GM21737 (cell line): ENCODE data around the gene OGN.
"Not testable (repeated sequence)": the region's sequence is repeated elsewhere in the genome, so short reads cannot be mapped to it uniquely, and the experiment has no call there.

Experiments
- ATAC-seq: cut with Tn5 transposase; IDR thresholded peaks from one replicate; pipeline ENCODE4 v1.9.1; 2021; ENCODE audit warnings: mild to moderate bottlenecking, moderate library complexity; ENCODE audit not compliant: unreplicated experiment

Gene OGN, protein sequence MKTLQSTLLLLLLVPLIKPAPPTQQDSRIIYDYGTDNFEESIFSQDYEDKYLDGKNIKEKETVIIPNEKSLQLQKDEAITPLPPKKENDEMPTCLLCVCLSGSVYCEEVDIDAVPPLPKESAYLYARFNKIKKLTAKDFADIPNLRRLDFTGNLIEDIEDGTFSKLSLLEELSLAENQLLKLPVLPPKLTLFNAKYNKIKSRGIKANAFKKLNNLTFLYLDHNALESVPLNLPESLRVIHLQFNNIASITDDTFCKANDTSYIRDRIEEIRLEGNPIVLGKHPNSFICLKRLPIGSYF

DNA sequence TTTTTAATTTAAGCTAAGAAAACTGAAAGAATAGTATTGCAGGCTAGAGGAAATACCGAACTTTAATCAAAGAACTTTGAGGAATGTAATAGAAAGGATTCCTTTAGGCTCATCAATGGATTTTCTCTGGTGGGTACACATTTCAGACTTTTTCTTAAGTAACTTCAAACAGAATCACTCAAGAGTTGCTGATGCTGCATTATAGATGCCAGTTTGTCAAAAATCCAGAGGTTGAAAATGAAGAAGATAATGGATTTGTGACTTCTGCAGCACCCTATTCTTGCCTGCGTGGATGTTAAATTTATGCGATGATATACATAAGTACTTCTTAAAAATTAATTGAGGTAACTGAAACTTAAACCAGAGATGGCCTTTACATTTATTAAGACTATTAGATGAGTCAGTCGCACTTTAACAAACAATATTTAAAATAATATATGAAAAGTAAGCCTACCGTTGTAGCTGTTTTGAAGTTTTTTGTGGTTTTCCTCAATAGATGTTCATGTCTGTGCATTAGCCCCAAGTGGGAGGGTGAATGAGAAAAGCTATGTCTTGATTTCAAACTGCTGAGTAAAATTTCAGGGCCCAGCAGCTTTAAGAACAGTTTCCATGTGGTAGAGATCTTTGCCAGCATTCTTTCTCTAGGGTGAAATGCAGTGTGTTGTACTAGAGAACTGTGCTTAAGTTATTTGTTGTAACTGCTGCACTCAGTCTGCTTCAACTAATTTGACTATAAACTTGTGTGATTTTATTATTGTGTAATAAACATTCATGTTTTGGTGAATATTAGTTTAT lies at the start of gene OGN:
Gene OGN, minus strand, starts transcription at position 537 of the 795 bp plus-strand sequence. CDS start 1,171 bp downstream, outside the sequence.
- no peak for ATAC-seq

DNA sequence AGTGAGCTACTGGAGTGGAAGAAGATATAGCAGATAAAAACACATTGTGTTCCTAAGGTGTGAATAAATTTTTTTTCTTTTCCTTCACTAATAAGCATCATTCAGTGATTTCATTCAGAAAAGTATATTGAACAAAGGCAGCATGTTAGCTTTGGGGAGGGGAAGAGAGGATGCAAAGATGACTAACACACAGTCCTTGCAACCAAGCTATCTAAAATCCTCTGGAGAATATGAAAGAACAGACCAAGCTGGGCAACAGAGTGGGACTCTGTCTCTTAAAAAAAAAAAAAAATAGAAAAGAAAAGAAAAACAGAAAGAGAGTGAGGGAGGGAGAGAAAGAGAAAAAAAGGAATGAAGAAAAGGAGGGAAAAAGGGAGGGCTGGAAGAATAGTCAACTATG lies 42.2 kb upstream of the OGN start:
- no peak for ATAC-seq

DNA sequence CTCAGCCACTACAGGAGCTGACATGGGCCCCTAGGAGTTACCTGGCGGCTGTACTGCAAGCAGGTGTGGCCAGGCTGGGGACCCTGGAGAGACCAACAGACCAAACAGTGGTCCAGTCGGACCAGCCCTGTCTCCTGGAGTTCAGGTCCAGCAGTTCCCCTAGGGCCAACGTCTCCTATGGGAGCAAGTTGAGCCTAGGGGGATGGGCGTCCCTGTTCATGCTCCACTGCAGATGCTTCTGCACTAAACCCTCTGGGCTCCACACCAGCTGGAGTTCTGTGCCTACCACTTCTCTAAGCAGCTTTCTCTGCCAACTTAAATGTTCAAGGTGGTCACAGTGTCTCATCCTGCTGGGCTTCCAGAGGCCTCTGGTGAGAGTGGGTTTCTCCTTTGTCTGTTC lies 40.5 kb upstream of the OGN start:
- no peak for ATAC-seq

DNA sequence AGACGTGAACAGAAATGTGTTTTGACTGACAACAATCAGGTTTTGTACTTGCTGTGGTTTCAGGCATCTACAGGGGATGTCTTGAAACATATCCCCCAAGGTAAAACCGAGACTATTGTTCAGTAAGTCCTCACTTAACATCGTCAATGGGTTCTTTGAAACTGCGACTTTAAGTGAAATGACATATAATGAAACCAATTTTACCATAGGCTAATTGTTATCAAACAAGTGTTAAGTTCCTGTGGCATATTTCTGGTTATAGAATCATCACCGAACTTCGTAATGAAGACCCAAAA lies 36.3 kb upstream of the OGN start:
- ATAC-seq = no peak

DNA sequence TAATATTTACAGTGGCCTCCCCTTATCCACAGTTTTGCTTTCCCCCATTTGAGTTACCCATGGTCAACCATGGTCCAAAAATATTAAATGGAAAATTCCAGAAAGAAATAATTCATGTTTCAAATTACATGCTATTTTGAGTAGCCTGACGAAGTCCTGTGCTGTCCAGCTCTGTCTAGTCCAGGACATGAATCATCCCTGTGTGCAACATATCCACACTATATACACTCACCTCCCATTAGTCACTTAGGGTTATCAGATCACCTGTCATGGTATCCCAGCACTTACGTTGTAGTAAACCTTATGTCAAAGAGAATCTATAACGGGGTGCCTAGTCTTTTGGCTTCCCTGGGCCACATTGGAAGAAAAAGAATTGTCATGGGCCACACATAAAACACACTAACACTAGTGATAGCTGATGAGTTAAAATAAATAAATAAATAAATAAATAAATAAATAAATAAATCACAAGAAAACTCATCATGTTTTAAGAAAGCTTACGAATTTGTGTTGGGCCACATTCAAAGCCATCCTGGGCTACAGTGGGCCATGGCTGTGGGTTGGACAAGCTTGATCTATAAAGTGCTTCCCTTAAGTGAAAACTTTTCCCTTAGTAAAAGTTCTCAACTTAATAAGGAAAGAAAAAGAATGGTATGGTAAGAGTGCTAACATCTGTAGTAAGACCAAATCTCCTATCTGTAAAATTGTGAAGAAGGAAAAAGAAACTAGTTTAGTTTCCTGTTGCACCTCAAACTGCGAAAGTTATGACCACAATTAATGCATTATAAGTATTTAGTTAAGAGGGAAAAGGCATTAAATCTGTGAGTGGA lies 35.8 kb upstream of the OGN start:
- ATAC-seq = no peak

DNA sequence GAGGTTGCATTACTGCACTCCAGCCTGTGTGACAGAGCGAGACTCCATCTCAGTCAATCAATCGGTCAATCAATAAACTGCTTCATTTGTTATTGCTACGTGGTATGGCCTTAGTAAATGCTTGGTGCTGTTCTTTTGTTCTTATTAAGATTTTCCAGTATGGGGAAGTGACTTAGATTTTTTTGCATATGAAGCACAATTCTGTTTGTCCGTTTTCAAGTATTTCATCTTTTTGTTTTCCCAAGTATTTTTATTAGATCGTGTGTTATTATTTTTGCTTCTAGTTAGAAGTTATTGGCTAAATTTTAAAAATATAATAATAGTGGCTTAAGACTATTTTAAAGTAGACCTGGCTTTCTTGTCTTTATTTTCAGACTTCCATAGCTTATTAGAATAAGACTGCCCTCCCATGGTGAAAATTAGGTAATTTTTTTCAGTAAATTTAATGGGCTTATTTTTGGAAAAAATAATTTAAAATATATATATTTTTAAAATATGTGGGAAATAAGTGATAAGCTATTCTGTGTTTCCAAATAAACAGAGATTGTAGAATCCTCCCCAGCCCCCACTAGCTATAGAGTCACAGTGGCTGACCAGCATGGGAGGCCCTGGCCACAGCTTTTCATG lies 34.6 kb upstream of the OGN start:
- no peak for ATAC-seq

DNA sequence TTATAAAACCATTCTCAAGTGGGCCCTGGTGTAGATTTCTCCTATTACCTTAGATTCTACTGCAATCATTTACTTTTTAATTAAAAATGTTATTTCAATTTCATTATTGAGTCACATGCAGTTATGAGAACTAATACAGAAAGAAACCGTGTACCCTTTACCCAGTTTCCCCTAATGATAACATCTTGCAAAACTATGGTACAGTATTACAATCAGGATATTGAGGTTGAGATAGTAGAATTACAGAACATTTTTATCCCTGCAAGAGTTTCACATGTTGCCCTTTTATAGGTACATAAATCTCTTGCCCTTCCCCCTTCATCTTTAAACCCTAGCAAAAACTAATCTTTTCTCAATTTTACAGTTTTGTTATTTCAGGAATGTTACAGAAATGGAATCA lies 30.9 kb upstream of the OGN start:
- no peak for ATAC-seq

DNA sequence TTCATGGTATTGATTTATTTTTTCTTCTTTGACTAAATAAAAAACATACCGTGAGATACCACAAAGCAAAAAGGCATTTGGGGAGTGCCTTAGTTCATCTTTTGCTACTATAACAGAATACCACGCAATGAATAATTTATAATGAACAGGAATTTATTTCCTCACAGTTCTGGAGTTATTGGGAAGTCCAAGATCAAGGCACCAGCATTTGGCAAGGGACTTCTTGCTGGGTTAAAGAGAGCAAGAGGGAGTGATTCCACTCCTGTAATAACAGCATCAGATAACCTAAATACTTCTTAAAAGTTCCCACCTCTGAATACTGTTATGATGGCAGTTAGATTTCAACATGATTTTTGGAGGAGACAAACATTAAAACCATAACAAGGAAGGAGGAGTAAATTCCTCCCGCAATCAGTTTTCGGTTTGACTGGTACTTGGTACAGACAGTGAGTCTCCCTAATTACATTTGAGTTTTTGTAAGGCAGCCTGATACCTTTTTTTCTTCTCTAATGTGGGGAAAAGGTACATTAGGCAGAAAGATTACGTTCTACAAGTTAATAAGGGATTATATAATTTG lies 28.7 kb upstream of the OGN start:
- no peak for ATAC-seq

DNA sequence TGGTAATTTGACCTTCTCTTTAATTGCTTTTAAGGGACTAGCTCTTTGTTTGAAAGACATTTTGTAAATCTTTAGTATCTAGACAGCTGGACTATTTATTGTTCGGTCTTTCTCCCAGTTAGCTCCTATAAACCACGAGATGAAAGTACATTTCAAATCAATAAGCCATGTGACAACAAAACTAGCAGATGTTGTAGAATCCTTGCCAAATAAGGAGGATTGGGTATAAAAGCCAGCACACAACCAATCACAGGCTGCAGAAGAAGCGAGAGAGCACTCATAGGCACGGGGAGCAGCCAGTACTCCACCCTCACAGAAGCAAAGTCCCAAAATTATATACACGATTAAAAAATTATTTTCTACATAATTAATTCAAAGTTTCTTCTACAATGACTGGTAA lies 28.0 kb upstream of the OGN start:
- no peak for ATAC-seq

DNA sequence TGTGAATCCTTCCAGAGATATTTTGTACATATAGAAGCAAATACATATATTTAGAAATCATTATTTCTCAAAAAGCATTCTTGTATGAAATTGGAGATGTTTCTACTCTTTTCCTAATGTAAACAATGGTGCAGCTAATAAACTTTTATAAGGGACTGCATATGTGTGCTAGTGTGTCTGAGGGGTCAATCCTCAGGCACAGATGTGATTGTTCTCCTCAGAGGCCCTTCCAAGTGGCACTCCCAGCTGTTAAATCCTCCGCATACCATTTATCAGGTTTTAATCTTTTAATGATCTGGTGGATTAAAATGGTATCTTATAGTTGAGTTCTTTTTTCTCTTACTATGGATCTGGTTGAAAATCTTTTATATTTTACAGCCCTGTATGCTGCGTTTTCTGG lies 25.5 kb upstream of the OGN start:
- no peak for ATAC-seq

DNA sequence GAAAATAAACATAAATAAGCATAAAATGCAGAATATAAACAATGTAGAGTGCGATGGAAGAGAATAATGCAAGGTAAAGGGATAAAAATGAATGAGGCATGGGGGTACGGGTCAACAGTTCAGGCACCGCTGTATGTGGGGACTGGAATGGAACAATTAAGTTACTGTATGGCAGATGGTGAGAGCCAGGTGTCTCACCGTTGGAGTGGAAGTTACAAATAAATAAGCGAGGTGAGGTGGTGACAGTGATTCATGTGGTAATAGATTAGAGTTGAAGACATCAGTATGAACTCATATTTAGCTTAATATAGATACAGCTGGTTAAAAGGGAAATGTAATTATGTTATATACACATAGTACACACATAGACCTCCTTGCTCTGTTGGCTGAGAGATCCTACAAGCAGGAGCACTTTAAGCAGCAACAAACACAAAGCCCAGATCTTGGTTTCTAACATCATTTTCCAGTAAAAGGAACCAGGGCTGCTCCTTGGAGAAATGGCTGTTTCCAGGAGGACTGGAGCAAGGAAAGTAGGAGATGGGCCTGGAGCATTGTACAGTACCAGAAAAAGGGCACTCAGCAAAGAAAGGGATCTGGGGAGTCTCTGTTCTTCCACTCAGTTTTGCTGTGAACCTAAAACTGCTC lies 22.2 kb upstream of the OGN start:
- no peak for ATAC-seq

DNA sequence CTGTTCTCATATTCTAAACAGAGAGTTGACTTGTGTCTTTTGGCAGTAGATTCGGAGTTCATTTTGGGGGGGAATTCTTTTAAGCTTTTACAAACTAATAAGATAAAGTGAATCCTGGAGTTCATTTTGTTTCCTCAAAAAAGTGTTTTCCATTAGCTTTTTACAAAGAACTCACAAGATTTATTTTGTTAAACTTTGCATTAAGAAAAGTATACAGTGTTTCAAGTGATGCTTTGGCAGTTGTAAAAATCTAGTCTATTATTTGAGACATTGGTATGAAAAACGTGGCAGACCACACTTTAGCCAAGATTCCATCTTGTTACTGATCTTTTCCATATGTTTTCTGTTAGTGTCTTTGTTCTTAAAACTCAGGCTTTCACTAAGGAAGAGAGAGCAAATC lies 21.1 kb upstream of the OGN start:
- ATAC-seq = no peak

DNA sequence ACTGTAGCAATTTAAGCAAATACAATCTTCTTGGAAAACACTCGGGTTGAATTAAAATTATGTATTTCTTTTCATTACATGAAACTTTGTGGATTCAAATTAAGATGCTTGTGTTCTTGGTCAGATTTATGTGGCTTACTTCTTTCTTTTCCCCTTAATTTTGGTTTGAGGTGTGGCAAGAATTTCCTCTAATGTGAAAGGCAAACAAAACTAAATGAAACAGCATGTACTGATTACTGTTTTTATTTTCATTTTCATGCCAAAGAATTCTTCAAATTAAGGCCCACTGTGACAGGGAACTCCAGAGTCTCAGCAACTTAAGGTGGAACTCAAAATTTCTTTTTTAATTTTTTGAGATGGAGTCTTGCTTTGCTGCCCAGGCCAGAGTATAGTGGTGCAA lies 20.0 kb upstream of the OGN start, which contains the start of gene OMD:
Gene OMD, minus strand, starts transcription at position 132 of the 400 bp plus-strand sequence. CDS start 6,913 bp downstream, outside the sequence.
- no peak for ATAC-seq

DNA sequence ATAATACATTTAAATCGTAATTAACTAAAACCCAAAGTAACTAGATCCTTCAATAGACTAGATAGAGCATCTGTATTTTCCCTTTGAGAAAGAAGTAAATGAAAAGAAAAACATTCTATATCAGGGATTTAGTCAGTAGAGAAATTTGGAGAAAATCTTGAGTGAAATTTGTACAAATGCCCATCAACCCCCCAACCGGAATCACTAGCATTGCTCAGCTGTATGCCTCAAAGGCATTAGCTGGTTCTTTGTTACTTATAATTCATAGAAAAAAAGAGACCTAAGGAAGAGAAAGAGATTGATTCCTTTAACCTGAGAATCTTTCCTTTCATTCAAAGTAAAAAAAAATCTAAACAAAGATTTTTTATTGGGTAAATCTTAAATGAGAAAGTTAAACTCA lies 19.2 kb upstream of the OGN start:
- ATAC-seq = no peak

DNA sequence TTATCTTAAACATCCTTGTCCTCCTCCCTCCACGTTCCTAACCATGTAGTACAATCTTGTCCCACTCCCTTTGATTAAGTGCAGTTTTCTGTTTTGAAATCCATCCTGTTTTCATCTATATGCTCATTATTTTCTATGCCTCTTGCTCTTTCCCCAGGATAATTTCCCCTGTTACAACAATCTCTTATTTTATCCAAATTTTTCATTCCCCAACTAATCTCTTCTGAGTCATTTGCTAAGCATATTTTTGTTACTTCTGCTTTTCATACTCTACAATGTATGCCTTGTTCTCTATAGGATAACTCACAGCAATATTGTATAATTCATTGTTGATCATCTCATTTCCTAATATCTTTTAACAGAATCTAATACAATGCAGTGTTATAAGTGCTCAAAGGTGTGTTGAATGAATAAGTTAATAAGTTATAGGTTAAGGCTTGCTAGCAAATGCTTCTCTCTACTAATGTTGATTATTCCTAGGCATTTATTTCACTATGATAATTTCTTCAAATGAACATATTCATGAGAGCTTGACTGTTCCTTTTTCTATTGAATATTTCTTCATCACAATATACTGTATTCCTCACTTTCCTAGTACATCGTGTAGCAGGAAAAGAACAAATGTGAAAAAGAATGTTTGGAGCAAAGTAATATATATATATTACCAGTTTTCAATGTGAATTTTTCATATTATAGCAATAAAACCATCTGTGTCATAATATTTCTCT lies 18.4 kb upstream of the OGN start:
- ATAC-seq = no peak

DNA sequence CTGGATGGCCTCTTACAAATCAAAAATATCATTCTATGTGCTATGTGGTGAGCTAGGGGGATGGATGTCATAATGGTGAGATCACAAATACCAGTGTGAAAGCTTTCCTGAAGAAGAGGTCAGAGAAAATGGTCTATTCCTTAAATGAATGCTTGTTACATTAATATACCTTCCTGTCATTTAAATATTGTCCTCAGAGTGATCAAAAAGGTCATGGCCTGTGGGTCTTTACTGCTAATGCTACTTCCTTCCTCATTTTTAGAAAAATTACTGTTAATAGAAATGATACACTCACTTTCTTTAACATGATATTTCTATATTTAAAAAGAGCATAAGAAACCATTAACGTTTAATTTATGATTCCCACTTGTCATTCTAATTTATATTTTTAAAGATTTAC lies 10.2 kb upstream of the OGN start:
- no peak for ATAC-seq

DNA sequence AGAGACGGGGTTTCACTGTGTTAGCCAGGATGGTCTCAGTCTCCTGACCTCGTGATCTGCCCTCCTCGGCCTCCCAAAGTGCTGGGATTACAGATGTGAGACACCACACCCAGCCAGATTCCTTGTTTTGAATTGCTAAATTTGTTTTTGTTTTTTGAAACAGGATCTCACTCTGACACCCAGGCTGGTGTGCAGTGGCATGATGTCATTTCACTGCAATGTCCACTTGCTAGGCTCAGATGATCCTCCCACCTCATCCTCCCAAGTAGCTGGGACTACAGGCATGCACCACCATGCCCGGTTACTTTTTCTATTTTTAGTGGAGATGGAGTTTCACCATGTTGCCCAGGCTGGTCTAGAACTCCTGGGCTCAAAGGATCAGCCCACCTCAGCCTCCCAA lies 6.8 kb upstream of the OGN start:
- not testable (repeated sequence) for ATAC-seq

DNA sequence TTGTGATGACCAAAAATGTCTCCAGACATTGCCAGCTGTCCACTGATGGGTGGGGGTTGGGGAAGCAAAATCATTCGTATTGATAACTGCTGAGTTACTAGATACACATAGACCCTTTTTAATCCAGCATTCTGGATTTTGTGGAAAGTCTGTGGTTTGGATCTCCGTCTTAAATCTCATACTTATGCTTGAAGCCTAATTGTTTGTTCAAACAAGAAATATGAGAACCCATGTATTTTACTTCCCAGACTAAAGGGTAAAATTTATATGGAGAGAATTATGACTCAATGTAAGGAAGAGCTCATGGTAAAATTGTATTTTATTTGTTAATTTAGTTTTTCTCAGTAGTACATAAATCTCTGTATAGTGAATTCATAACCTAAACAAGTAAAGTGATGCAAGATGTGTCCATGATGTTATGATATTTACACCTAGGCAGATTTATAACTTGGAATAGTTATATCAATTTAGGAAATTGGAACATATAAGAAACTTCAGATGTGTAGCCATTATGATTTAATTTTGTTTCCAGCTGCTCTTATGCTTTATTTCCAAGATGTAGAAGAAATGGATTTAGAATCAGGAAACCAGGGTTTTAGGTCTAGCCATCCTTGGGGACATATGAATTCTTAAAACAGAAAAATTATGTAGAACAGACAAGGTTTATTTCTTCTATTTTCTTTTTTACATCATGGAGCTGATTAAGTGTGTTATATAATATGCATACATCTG lies 4.5 kb upstream of the OGN start:
- no peak for ATAC-seq

DNA sequence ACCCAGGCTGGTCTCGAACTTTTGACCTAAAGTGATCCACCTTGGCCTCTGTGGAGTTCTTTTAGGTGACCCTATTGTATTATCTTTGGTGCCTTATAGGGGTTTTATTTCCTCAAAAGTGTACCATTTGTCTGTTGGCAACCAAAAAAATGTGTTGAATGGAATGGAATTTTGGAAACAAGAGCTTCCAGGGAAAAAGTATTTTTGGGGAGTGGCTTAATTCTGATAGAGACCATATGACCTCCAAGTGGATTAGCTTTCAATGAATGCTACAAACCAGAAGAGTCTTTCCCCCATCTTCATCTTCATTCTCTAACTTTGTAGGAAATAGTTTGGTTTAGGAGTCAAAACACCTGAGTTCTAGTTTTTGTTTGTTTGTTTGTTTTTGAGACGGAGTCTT lies 3.4 kb upstream of the OGN start:
- ATAC-seq = no peak
